H1 (cell line): ENCODE data around the gene RAB11FIP3. TPM values are rescaled to one million over a fixed set of nuclear protein-coding genes. Genes with fewer than 3 reads are reported as not detected.

ENCODE experiments used
- CHD1 ChIP-seq: IDR thresholded peaks from 2 replicates; pipeline ENCODE4 v1.6.1; 2012; ENCODE audit warnings: low read depth, low read length, improper control_type of control experiment
- RXRA ChIP-seq: IDR thresholded peaks from 2 replicates; pipeline ENCODE4 v1.6.1; 2011; ENCODE audit warnings: low read depth, mild to moderate bottlenecking, low read length, moderate library complexity; ENCODE audit not compliant: insufficient read depth
- SIN3A ChIP-seq, 2 experiments: IDR thresholded peaks in 1 of 2; conservative IDR thresholded peaks in 1 of 2; 2 replicates each; pipeline ENCODE4 v1.6.1; 2011 to 2012; ENCODE audit warnings: low read length in 2 of 2, improper control_type of control experiment in 1 of 2, low read depth in 1 of 2, mild to moderate bottlenecking in 1 of 2
- TEAD4 ChIP-seq: IDR thresholded peaks from 2 replicates; pipeline ENCODE4 v1.6.1; 2012; ENCODE audit warnings: low read depth, low read length, inconsistent platforms, mixed read lengths
- YY1 ChIP-seq: IDR thresholded peaks from 2 replicates; pipeline ENCODE4 v1.6.1; 2011; ENCODE audit warnings: low read depth, mild to moderate bottlenecking, low read length
- polyA plus RNA-seq, 7 experiments: library from polyadenylated mRNA; depleted of rRNA in 3 of 7; stranded (reverse) in 5 of 7; unstranded in 2 of 7; fragments of >200 nt in 5 of 7; fragments of 200-250 nt in 2 of 7; gene quantifications; 1 replicate in 5 of 7; 2 replicates in 1 of 7; 4 replicates in 1 of 7; pipeline versions ENCODE4 v1.2.1 to v1.2.3, GENCODE V29; 2011 to 2013; ENCODE audit warnings: missing spikeins in 2 of 7, mixed read lengths in 2 of 7
- total RNA-seq: library from RNA; stranded (reverse); fragmentation: NEBNext Ultra II Directional; extraction: Animal tissue kit (Norgen Biotek cat#: 25700); gene quantifications from 2 replicates; pipeline ENCODE4 v1.2.1, GENCODE V29; 2021

The RAB11FIP3 gene
- total and polyA plus RNA-seq, 2 of the 8 experiments (the other 6 are each of a cell fraction or from before 2014, with no cell fraction given): 9.3 to 35.2 TPM

DNA sequence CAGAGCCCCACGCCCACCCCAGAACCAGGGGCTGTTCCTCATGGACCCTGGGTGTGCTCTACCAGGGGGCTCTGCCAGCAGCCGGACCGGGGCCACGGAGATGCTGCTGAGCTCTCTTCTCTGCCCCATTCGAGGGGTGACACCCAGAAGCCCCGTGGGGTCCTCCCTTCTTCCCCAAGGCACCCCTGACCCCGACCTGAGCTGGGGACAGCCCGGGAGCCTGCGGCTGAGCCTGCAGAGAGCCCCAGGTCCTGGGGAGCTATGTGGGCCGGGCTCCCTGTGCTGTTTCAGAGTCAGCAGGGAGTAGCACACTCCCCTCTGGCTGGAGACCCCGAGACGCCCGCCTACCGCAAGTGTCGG lies 133.6 kb downstream of the RAB11FIP3 start (continued):
- TF ChIP-seq YY1 (no peak), RXRA (no peak), CHD1 (no peak), TEAD4 (no peak), SIN3A (conservative IDR thresholded peaks at IDR 0.05 in 1 of 2, IDR thresholded peaks at IDR 0.05 in 1 of 2; ENCODE audit: low read depth in 1 of 2, low read length in 2 of 2) (no peak)
